Stomach (tissue), 4 donors: ENCODE measurements around the gene CDK1.

Experiments used
- EP300 ChIP-seq: sonication (generic); formaldehyde crosslinking; IDR thresholded peaks from one replicate; pipeline ENCODE4 v1.6.1; 2017; ENCODE audit warnings: antibody characterized with exemption
- POLR2A ChIP-seq, 4 donors: fragments of 450-650 bp; IDR thresholded peaks; one replicate each; pipeline ENCODE4 v1.6.1; 2016; ENCODE audit warnings: antibody characterized with exemption in 4 of 4, control low read depth in 2 of 4, mild to moderate bottlenecking in 1 of 4, moderate library complexity in 1 of 4
- TF ChIP-seq, protein P1 (sequence below), 7 experiments: fragments of 450-650 bp in 4 of 7; fragments of 200-600 bp in 3 of 7; sonication (generic) in 3 of 7; IDR thresholded peaks; one replicate each; pipeline ENCODE4 v1.5.1; 2016 to 2019; ENCODE audit warnings: antibody characterized with exemption in 7 of 7, control low read depth in 2 of 7, mild to moderate bottlenecking in 1 of 7

DNA sequence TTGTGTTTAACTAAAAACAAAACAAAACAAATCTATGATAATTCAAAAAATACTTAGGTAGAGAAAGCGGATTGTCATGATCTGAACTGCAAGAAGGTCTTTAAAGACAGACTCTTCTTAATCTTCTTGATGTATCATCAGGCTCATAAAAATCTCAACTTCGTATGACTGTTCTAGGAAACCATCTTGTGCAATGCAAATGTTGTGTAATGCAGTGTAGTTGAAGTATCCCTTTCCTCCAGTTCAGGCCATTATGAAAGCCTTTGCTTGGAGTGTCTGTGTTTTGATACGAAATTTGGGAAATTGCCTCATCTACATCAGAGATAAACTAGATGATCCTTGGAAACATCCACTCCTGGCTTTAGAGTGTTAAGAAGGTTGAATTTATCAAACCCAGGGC, 30.9 kb downstream of the CDK1 start:
- TF ChIP-seq POLR2A (IDR thresholded peaks at IDR 0.05), result no peak
- TF ChIP-seq EP300, result no peak
- TF ChIP-seq, protein P1, sequence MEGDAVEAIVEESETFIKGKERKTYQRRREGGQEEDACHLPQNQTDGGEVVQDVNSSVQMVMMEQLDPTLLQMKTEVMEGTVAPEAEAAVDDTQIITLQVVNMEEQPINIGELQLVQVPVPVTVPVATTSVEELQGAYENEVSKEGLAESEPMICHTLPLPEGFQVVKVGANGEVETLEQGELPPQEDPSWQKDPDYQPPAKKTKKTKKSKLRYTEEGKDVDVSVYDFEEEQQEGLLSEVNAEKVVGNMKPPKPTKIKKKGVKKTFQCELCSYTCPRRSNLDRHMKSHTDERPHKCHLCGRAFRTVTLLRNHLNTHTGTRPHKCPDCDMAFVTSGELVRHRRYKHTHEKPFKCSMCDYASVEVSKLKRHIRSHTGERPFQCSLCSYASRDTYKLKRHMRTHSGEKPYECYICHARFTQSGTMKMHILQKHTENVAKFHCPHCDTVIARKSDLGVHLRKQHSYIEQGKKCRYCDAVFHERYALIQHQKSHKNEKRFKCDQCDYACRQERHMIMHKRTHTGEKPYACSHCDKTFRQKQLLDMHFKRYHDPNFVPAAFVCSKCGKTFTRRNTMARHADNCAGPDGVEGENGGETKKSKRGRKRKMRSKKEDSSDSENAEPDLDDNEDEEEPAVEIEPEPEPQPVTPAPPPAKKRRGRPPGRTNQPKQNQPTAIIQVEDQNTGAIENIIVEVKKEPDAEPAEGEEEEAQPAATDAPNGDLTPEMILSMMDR (IDR thresholded peaks at IDR 0.05), result no peak
